ENCODE results near the gene LPP.

DNA sequence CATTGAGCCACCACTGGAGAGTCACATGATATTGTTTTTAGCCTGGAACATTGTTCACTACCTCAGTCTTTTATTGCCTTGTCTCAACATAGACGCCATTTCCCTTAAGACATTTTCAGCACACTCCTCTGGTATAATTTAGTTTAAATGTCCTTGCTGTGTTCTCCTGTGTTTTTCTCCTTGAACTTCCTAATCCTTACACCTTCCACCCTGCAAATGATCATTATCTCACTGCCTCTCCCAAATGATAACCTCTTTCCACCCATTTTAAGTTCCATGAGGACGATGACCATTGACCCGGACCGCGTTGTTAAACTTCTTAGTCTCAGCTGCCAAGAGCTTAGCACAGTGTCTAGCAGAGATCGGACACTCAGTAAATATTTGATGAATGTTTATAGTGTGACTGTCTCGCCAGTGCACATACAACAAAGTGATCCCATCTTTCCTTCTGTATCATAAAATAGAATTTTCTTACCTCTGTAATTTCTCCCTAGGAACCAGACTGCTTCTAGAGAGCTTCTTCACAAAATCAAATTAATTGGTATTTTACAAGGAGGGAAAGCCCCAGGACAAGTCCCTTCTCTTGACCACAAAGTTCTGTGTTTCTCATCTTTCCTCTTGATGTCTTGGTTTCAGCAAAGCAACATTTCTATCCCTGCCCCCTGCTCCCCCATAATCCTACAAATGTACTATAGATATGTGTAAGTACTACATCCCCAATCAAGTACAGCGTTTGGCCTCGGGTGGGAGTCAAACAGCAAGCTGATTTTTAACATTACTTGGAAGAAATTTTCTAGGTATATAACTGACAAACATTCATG is 429.6 kb downstream of the LPP start:
- TF ChIP-seq CHD2 (IDR thresholded peaks at IDR 0.05; ENCODE audit: low read length, partially characterized antibody) (no peak), CBX2 (IDR thresholded peaks at IDR 0.05; ENCODE audit: borderline replicate concordance, low read depth) (no peak)
